Measurements from ENCODE around the gene TMEM135.
"Not testable (repeated sequence)": the region's sequence is repeated elsewhere in the genome, so short reads cannot be mapped to it uniquely, and the experiment has no call there.

TMEM135 gene

GRCh38 chr11:87181143-87181542 is 143.4 kb downstream of the TMEM135 start:
- TF ChIP-seq, protein P1, sequence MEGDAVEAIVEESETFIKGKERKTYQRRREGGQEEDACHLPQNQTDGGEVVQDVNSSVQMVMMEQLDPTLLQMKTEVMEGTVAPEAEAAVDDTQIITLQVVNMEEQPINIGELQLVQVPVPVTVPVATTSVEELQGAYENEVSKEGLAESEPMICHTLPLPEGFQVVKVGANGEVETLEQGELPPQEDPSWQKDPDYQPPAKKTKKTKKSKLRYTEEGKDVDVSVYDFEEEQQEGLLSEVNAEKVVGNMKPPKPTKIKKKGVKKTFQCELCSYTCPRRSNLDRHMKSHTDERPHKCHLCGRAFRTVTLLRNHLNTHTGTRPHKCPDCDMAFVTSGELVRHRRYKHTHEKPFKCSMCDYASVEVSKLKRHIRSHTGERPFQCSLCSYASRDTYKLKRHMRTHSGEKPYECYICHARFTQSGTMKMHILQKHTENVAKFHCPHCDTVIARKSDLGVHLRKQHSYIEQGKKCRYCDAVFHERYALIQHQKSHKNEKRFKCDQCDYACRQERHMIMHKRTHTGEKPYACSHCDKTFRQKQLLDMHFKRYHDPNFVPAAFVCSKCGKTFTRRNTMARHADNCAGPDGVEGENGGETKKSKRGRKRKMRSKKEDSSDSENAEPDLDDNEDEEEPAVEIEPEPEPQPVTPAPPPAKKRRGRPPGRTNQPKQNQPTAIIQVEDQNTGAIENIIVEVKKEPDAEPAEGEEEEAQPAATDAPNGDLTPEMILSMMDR (IDR thresholded peaks at IDR 0.05; ENCODE audit: low read depth, low read length), result no peak
- in situ Hi-C loops (cut with HindIII; ENCODE audit: low sequenced_read_pairs), result no loop called here
- no peak for DNase-seq (ENCODE audit: low read depth, low spot score)
- no peak overlapping the region for H3K4me3 ChIP-seq (ENCODE audit: low read depth, low read length)

GRCh38 chr11:87185228-87185627 is 147.5 kb downstream of the TMEM135 start:
- H3K4me3 ChIP-seq (ENCODE audit: low read depth, low read length), result no peak overlapping the region
- in situ Hi-C loops (cut with HindIII; ENCODE audit: low sequenced_read_pairs), result no loop called here
- TF ChIP-seq, protein P1 (IDR thresholded peaks at IDR 0.05; ENCODE audit: low read depth, low read length), result no peak
- no peak for DNase-seq (ENCODE audit: low read depth, low spot score)

GRCh38 chr11:87187076-87187475 is 149.3 kb downstream of the TMEM135 start:
- no peak overlapping the region for H3K4me3 ChIP-seq (ENCODE audit: low read depth, low read length)
- TF ChIP-seq, protein P1 (IDR thresholded peaks at IDR 0.05; ENCODE audit: low read depth, low read length), result no peak
- in situ Hi-C loops (cut with HindIII; ENCODE audit: low sequenced_read_pairs), result no loop called here

GRCh38 chr11:87187930-87188329 is 150.2 kb downstream of the TMEM135 start:
- no peak overlapping the region for H3K4me3 ChIP-seq (ENCODE audit: low read depth, low read length)
- in situ Hi-C loops (cut with HindIII; ENCODE audit: low sequenced_read_pairs), result no loop called here
- TF ChIP-seq, protein P1 (IDR thresholded peaks at IDR 0.05; ENCODE audit: low read depth, low read length), result no peak
- no peak for DNase-seq (ENCODE audit: low read depth, low spot score)

More at GRCh38 chr11:87187076-87187475, 149.3 kb downstream of the TMEM135 start:
- no peak for DNase-seq (ENCODE audit: low read depth, low spot score)

GRCh38 chr11:87188396-87188795 is 150.7 kb downstream of the TMEM135 start:
- H3K4me3 ChIP-seq (ENCODE audit: low read depth, low read length); in situ Hi-C loops (cut with HindIII; ENCODE audit: low sequenced_read_pairs); DNase-seq (ENCODE audit: low read depth, low spot score): not testable (repeated sequence)

- in situ Hi-C loops (cut with HindIII; ENCODE audit: low sequenced_read_pairs); H3K4me3 ChIP-seq (ENCODE audit: low read depth, low read length); DNase-seq (ENCODE audit: low read depth, low spot score): not testable (repeated sequence)
Measured at GRCh38 chr11:87188921-87189320, 151.2 kb downstream of the TMEM135 start.

- TF ChIP-seq, protein P1 (IDR thresholded peaks at IDR 0.05; ENCODE audit: low read depth, low read length), result no peak
- in situ Hi-C loops (cut with HindIII; ENCODE audit: low sequenced_read_pairs), result no loop called here
- H3K4me3 ChIP-seq (ENCODE audit: low read depth, low read length), result no peak overlapping the region
- no peak for DNase-seq (ENCODE audit: low read depth, low spot score)
Measured at GRCh38 chr11:87190071-87190470, 152.3 kb downstream of the TMEM135 start.
